Nucleus accumbens (tissue), 56 donors: ENCODE measurements around the gene FOXD4L5.
"Not testable (repeated sequence)": the region's sequence is repeated elsewhere in the genome, so short reads cannot be mapped to it uniquely, and the experiment has no call there.

Experiments
- DNase-seq, 56 donors: peaks; one replicate each; lab custom pipeline; 2025; lab: John Stamatoyannopoulos, UW

The FOXD4L5 gene

GRCh38 chr9:65285109-65285508 lies at the start of gene FOXD4L5:
Gene FOXD4L5, minus strand, starts transcription at chr9:65285209. Its CDS starts 832 bp downstream, at chr9:65284377.
- DNase-seq = not testable (repeated sequence)

GRCh38 chr9:65283943-65284342 lies 1.1 kb downstream of the FOXD4L5 start:
- not testable (repeated sequence) for DNase-seq

GRCh38 chr9:65282976-65283375 lies 2.0 kb downstream of the FOXD4L5 start:
- not testable (repeated sequence) for DNase-seq
